GM21390 (cell line): ENCODE measurements around the gene ABHD12B.

ENCODE experiments used
- ATAC-seq: cut with Tn5 transposase; IDR thresholded peaks from one replicate; pipeline ENCODE4 v1.9.1; 2021; ENCODE audit not compliant: unreplicated experiment

The ABHD12B gene

GRCh38 chr14:50837850-50838470, 33.9 kb upstream of the ABHD12B start:
- no peak for ATAC-seq

- peak; percentile 62 for ATAC-seq
Observed at GRCh38 chr14:50839048-50839447, 32.8 kb upstream of the ABHD12B start.

GRCh38 chr14:50839691-50840090, 32.2 kb upstream of the ABHD12B start:
- no peak for ATAC-seq

GRCh38 chr14:50844391-50844790, 27.5 kb upstream of the ABHD12B start:
- no peak for ATAC-seq

GRCh38 chr14:50845166-50845565, 26.7 kb upstream of the ABHD12B start:
- ATAC-seq = no peak

GRCh38 chr14:50846226-50846880, 25.5 kb upstream of the ABHD12B start:
- no peak for ATAC-seq

- no peak for ATAC-seq
Observed at GRCh38 chr14:50853891-50854290, 18.0 kb upstream of the ABHD12B start.

- no peak for ATAC-seq
Observed at GRCh38 chr14:50854521-50854920, 17.3 kb upstream of the ABHD12B start.

- no peak for ATAC-seq
Observed at GRCh38 chr14:50855558-50855957, 16.3 kb upstream of the ABHD12B start.

GRCh38 chr14:50856660-50857059, 15.2 kb upstream of the ABHD12B start:
- no peak for ATAC-seq

GRCh38 chr14:50859296-50859624, 12.6 kb upstream of the ABHD12B start:
- ATAC-seq = no peak

- peak; percentile 62 for ATAC-seq
Observed at GRCh38 chr14:50860478-50861086, 11.3 kb upstream of the ABHD12B start.

GRCh38 chr14:50862036-50862570, 9.8 kb upstream of the ABHD12B start:
- no peak for ATAC-seq

GRCh38 chr14:50864237-50864636, 7.6 kb upstream of the ABHD12B start:
- no peak for ATAC-seq

- ATAC-seq = no peak
Observed at GRCh38 chr14:50864946-50865345, 6.9 kb upstream of the ABHD12B start.

GRCh38 chr14:50865391-50866076, 6.3 kb upstream of the ABHD12B start:
- no peak for ATAC-seq

- ATAC-seq = no peak
Observed at GRCh38 chr14:50871228-50871627, 625 bp upstream of the ABHD12B start.

- no peak for ATAC-seq
Observed at GRCh38 chr14:50874757-50875156, 2.9 kb downstream of the ABHD12B start.

- ATAC-seq = peak; percentile 92
Observed at GRCh38 chr14:50875359-50876070, 3.7 kb downstream of the ABHD12B start.

- ATAC-seq = no peak
Observed at GRCh38 chr14:50882932-50883826, 11.3 kb downstream of the ABHD12B start.
